CD4-positive, alpha-beta T cell treated with Interleukin-1 beta for 1 hour (primary cell): ENCODE measurements around the gene IFNGR2.
"Not testable (repeated sequence)": the region's sequence is repeated elsewhere in the genome, so short reads cannot be mapped to it uniquely, and the experiment has no call there.

Experiments used
- DNase-seq, 2 donors: peaks; one replicate each; pipeline ENCODE4 v3.0.0-alpha.2; 2020 to 2022

IFNGR2 gene

GRCh38 chr21:33403786-33404585, 773 bp downstream of the IFNGR2 start:
- peak in 1 of 2 donors; percentile 29 for DNase-seq

GRCh38 chr21:33406493-33406892, 3.3 kb downstream of the IFNGR2 start:
- no peak for DNase-seq

GRCh38 chr21:33411949-33412430, 8.8 kb downstream of the IFNGR2 start:
- DNase-seq = no peak

- DNase-seq = not testable (repeated sequence)
Observed at GRCh38 chr21:33412439-33412831, 9.2 kb downstream of the IFNGR2 start.

DNA sequence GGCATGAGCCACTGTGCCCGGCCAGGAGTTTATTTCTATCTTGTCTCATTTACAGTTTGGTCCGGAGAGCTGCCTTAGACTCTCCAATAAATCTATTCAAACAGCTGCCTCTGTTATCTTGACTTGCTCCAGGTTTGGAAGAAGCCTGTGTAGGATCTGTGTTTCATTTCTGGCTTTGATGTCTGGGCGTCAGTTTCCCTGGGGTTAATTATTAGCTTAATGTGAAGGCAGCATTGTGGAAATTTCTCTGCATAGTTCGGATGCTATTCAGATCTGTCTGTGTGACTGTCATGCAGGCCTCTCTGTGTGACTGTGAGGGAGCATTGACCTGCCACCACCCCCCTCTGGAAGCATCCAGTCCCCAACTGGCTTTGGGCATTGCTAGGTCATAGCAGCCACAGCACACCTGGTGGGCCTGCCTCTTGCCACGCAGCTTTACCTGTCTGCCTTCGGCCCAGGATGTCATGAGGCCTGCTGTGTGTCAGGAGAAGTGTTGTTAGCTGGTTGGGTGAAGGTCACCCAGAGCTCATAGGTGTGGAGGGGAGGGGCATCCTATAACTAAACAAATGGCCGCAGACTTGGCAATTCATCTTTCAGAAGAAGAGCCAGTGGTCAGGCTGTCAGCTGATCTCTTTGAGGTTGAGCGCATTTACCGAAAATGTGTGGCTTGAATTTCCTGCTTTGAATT, 9.8 kb downstream of the IFNGR2 start:
- DNase-seq = no peak

DNA sequence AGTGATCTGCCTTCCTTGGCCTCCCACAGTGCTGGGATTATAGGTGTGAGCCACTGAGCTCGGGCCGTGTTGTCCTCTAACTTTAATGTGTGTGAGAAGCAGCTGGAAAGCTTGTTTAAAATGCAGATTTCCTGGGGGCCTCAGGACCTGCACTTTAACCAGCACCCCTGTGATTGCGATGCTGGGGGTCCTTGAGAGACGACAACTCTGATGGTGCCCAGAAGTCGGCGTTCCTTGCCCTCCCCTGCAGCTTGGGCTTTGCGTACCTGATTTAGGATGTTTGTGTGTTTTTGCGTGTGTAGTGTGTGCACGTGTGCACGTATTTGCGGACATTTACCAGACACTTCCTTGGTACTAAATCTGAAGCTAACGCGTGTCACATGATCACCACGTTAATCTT, 10.9 kb downstream of the IFNGR2 start:
- no peak for DNase-seq

- DNase-seq = no peak
Observed at GRCh38 chr21:33414926-33415325, 11.7 kb downstream of the IFNGR2 start.

DNA sequence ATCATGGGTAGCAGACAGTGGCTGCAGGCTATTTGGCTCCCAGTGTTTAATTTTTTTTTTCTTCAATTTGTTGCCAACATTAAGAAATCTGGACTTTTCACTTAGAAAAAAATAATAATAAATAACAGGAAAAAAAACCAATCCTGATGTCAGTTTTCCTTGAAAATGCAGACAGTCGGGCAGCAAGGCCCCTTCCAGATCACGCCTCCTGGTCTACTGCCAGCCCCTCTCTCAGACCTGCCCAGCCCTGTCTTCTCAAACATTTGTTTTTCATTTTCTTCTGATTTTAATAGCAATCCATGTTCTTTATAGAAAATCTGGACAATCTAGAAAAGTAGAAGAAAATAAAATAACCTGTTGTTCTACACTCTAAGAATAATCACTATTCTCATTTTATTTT, 15.5 kb downstream of the IFNGR2 start:
- DNase-seq = no peak

DNA sequence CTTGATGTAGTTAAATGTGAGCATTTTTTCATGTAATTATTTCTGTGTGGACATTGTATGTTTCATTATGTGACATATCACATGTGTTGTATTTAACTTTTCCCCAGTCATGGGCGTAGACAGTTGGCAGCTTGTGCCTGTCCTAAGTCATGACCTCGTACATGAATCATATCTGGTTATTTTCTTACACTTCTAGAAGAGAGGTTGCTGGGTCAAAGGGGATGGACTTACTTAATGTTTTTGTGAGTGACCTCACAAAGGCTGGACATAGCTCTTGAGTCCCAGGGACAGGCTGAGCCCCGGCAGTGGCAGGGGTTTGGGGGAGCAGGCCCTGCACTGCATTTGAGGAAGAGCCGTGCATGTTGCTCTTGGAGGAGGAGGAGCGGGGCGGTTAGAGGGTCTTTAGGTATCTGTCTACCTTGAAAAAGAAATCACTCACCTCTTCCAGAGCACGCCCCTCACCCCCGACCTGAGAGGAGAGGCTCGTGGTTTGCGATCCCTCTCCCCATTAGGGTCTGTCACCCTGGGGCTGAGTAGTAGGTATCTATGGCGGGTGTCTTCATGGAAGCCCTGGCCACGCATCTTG, 16.4 kb downstream of the IFNGR2 start:
- DNase-seq = no peak

DNA sequence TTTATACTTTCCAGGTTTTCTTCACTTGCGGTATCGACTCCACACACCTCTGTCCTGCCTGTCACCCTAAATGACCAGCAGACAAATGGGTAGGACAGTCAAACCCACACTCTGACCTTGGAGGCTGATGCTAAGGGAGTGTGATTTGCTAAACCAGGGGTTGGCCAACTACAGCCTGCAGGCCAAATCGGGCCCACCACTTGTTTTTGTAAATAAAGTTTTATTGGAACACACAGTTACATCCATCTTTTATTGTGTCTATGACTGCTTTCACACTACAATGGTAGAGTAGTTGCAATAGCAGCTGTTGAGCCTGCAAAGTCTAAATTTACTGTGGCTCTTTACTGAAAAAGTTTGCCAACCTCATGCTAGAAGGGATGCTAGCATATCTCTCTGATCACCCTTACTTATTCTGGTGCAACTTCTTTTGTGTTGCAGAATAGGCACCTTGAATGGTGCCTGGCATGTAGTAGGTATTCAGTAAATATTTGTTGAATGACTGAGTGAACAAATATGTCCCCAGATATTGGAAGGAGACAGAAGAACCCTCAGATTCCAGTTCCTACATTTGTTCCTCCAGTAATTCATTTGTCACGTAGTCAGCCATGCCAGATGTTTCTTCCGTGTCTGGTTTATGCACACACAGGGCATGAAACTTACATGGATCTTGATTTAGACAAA, 18.6 kb downstream of the IFNGR2 start:
- DNase-seq = no peak

- no peak for DNase-seq
Observed at GRCh38 chr21:33424214-33424613, 21.0 kb downstream of the IFNGR2 start.

DNA sequence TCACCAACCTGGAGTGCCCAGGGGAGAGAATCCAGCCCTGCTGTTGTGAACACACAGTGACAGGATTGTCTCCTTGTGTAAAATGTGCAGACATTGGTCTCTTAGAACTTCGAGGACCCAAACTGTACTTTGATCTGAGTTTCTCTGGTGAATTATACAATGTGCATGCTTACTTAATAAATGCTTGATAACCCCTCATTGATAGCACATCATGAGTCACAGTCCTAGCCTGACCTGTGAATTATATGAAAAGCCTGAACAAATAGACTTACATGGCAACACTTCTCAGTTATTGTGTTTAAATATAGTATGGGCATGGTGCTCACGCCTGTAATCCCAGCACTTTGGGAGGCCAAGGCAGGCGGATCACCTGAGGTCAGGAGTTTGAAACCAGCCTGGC, 22.6 kb downstream of the IFNGR2 start:
- no peak for DNase-seq

DNA sequence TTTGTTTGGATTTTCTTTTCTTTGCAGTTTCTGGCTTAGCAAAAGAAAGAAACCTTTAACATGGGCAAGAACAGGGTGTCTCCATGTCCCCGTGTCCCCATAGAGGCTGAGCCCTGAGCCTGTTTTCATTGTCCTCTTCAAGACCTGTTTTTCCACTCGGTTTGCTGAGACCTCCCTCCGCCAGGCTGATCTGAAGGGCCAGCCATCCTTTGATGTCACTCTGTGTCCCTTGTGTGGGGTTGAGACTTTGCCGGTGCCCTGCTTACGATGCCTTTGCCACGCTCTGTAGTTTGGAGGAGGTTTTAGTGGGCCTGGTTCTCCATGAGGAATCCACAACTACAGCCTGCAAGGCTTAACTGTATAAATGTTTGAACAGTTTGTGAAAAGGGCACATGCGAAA, 23.8 kb downstream of the IFNGR2 start:
- DNase-seq = no peak

DNA sequence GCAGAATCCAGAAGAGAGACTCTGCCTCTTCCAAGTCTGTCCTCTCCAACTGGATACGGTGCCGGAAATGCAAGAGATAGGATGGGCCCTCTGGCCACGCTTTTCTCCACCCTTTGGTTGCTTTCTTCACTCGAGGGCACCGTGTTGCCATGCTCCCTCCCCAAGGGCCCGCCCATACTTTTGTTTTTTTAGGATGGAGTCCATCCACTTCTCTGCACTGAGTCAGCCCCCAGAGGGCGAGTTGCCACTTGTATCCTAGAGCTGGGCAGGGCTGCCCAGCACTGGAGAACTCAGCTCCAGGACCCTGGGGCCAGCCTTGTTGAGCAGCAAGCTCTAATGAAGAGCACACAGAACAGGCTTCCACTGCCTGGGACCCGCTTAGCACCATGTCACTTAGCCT, 25.5 kb downstream of the IFNGR2 start:
- no peak for DNase-seq

DNA sequence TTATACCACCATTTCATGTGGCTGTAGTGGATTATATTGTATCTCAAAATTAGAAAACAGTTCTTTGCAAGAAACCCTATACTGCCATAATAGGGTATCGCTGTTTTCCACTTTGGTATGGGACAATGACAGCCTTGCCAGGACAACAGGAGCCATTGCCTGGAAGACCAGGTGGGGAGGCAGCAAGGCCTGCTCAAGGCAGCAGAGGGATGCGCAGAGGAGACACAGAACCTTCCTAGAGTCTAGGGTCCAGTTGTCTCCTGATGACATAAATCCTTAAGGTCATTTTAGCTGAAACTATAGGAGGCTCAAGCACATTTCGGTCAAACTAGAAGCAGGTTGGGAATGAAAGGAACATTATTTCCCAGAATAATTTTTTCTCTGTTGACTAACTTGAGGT, 27.6 kb downstream of the IFNGR2 start:
- DNase-seq = no peak

DNA sequence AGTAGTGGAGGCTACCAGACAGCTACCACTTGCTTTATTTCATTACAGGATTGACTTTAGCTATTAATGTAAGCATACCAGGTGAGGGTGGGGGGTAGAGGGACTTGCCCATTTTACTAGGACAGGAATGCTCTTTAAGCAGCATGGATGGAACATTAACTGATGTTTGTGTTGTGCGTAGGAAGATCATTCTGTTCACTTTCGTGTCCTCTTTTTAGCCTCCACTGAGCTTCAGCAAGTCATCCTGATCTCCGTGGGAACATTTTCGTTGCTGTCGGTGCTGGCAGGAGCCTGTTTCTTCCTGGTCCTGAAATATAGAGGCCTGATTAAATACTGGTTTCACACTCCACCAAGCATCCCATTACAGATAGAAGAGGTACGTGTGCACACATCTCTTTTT, 29.3 kb downstream of the IFNGR2 start:
- DNase-seq = no peak

DNA sequence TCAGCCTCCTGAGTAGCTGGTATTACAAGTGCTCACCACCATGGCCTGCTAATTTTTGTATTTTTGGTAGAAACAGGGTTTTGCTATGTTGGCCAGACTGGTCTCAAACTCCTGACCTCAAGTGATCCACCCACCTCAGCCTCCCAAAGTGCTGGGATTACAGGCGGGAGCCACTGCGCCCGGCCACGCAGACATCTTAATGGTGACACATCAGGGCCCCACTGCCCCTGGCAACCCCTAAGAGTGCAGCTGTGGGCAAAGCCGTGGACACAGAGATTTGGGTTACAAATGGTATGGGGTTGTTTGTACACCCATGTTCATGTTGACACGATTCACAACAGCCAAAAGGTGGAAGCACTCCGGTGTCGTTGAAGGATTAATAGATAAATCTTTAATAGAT, 29.8 kb downstream of the IFNGR2 start:
- DNase-seq = no peak

GRCh38 chr21:33433425-33434114, 30.4 kb downstream of the IFNGR2 start:
- peak in 1 of 2 donors; percentile 19 for DNase-seq

GRCh38 chr21:33434770-33435360, 31.7 kb downstream of the IFNGR2 start:
- DNase-seq = peak in 1 of 2 donors; percentile 5

- no peak for DNase-seq
Observed at GRCh38 chr21:33437140-33437539, 33.9 kb downstream of the IFNGR2 start.

DNA sequence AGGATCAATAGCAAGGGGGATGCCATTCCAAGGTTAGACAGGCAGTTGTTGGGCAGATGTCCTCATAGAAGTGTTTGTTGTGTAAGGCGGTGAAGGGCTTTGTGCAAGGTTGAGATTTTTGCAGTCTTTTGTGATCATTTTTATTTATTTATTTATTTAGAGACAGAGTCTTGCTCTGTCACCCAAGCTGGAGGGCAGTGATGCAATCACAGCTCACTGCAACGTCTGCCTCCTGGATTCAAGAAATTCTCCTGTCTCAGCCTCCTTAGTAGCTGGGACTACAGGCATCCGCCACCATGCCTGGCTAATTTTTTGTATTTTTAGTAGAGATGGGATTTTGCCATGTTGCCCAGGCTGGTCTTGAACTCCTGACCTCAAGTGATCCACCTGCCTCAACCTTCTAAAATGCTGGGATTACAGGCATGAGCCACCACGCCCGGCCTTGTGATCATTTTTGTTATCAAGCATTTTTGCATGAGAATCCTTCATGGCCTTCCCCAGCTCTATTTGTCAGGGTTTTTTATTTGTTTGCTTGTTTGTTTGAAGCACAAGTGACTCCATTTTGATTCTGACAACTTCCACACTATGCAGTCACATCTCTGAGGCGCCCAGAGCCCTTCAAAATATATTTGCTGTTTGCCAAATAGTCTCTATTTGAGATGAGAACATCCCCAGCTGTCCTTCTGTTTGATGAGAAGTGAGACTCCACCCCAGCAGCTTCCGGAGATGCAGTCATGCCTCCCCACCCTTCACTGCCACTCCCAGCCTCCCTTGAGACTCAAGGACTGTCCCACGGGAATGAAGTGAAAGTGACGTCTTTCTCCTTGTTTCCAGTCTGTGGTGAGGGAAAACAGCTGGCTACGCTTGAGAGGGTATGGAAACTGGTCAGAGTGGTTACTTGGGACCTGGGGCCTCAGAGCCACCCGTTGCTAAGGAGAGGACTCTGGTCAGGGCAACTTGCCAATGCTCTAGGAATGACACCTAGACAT, 38.6 kb downstream of the IFNGR2 start:
- DNase-seq = peak in 1 of 2 donors; percentile 58
